DOHH2 (cell line): ENCODE measurements around the gene TC2N.

ENCODE experiments used
- H3F3A ChIP-seq: fragments of 200-600 bp; sonication (generic), shearing (Covaris generic); 2 replicates; pipeline ENCODE4 v1.6.0; 2016; ENCODE audit warnings: antibody characterized with exemption, mild to moderate bottlenecking; ENCODE audit not compliant: control insufficient read depth, insufficient read depth
- H3K27ac ChIP-seq: fragments of 200-600 bp; sonication (generic); 2 replicates; pipeline ENCODE4 v1.5.1; 2014; ENCODE audit warnings: low read depth, mild to moderate bottlenecking, low read length, moderate library complexity
- H3K27me3 ChIP-seq: fragments of 200-600 bp; sonication (generic); 2 replicates; pipeline ENCODE4 v1.6.1; 2014; ENCODE audit warnings: mild to moderate bottlenecking, low read length, mixed read lengths; ENCODE audit not compliant: control insufficient read depth
- H3K36me3 ChIP-seq: fragments of 200-600 bp; sonication (generic); 2 replicates; pipeline ENCODE4 v1.6.1; 2014; ENCODE audit warnings: mild to moderate bottlenecking, low read length, moderate library complexity, mixed read lengths; ENCODE audit not compliant: control insufficient read depth
- H3K4me1 ChIP-seq: fragments of 200-600 bp; sonication (generic); 2 replicates; pipeline ENCODE4 v1.6.1; 2014; ENCODE audit warnings: mild to moderate bottlenecking, low read length, mixed read lengths; ENCODE audit not compliant: control insufficient read depth
- H3K4me2 ChIP-seq: fragments of 200-600 bp; sonication (generic); 2 replicates; pipeline ENCODE4 v1.6.0; 2014; ENCODE audit warnings: mild to moderate bottlenecking, low read length, moderate library complexity
- H3K4me3 ChIP-seq: fragments of 200-600 bp; sonication (generic); 2 replicates; pipeline ENCODE4 v1.5.1; 2014; ENCODE audit warnings: mild to moderate bottlenecking, low read length, mixed read lengths
- H3K79me2 ChIP-seq: fragments of 200-600 bp; sonication (generic); 2 replicates; pipeline ENCODE4 v1.6.1; 2014; ENCODE audit warnings: mild to moderate bottlenecking, low read length, mixed read lengths; ENCODE audit not compliant: control insufficient read depth
- H3K9me2 ChIP-seq: fragments of 200-600 bp; sonication (generic); replicated peaks from 2 replicates; pipeline ENCODE4 v1.6.1; 2014; ENCODE audit warnings: mild to moderate bottlenecking, low read length, mixed read lengths; ENCODE audit not compliant: control insufficient read depth
- H3K9me3 ChIP-seq: fragments of 200-600 bp; sonication (generic); 2 replicates; pipeline ENCODE4 v1.6.1; 2014; ENCODE audit warnings: antibody characterized with exemption, low read length, mixed read lengths; ENCODE audit not compliant: control insufficient read depth, insufficient read depth
- H4K20me1 ChIP-seq: fragments of 200-600 bp; sonication (generic); 2 replicates; pipeline ENCODE4 v1.6.0; 2014; ENCODE audit warnings: low read depth, mild to moderate bottlenecking, antibody characterized with exemption, low read length, moderate library complexity; ENCODE audit not compliant: control insufficient read depth, insufficient read depth
- CTCF ChIP-seq: fragments of 200-600 bp; sonication (generic); IDR thresholded peaks from one replicate; pipeline ENCODE4 v1.5.1; 2014; ENCODE audit warnings: antibody characterized with exemption, mild to moderate bottlenecking, low read depth, low read length; ENCODE audit not compliant: poor library complexity, severe bottlenecking
- EZH2phosphoT487 ChIP-seq: fragments of 200-600 bp; sonication (generic); IDR thresholded peaks from 2 replicates; pipeline ENCODE4 v1.6.1; 2017; ENCODE audit warnings: borderline replicate concordance, mild to moderate bottlenecking, antibody characterized with exemption, low read length, moderate library complexity, mixed read lengths

Gene TC2N

GRCh38 chr14:91885839-91886238, 18.5 kb upstream of the TC2N start:
- Histone ChIP-seq H3K9me3 (no peaks in the 10 kb centered on the region), H3K4me3 (no peak overlapping the region), H3K27me3 (no peaks in the 10 kb centered on the region), H3F3A (no peaks in the 10 kb centered on the region), H3K79me2 (no peaks in the 10 kb centered on the region), H3K27ac (no peak overlapping the region), H3K36me3 (no peaks in the 10 kb centered on the region), H3K4me1 (no peaks in the 10 kb centered on the region), H3K9me2 (no peaks in the 10 kb centered on the region), H4K20me1 (no peaks in the 10 kb centered on the region), H3K4me2 (no peak overlapping the region)
- TF ChIP-seq EZH2phosphoT487 (no peak), CTCF (no peak)

- Histone ChIP-seq H3K36me3 (no peaks in the 10 kb centered on the region), H3K4me3 (no peak overlapping the region), H3K79me2 (no peaks in the 10 kb centered on the region), H3K4me2 (no peak overlapping the region), H3K9me3 (no peaks in the 10 kb centered on the region), H3K27me3 (no peaks in the 10 kb centered on the region), H4K20me1 (no peaks in the 10 kb centered on the region), H3K9me2 (no peaks in the 10 kb centered on the region), H3F3A (no peaks in the 10 kb centered on the region), H3K4me1 (no peaks in the 10 kb centered on the region), H3K27ac (no peak overlapping the region)
- TF ChIP-seq EZH2phosphoT487 (no peak), CTCF (no peak)
These were observed 17.9 kb upstream of the TC2N start for GRCh38 chr14:91885113-91885712.

- Histone ChIP-seq H3K9me3 (no peaks in the 10 kb centered on the region), H3K4me2 (no peak overlapping the region), H3K4me1 (no peaks in the 10 kb centered on the region), H3K27me3 (no peaks in the 10 kb centered on the region), H3K79me2 (no peaks in the 10 kb centered on the region), H3K4me3 (no peak overlapping the region), H3K27ac (no peak overlapping the region), H4K20me1 (no peaks in the 10 kb centered on the region), H3K36me3 (no peaks in the 10 kb centered on the region), H3F3A (no peaks in the 10 kb centered on the region), H3K9me2 (no peaks in the 10 kb centered on the region)
- TF ChIP-seq CTCF (no peak), EZH2phosphoT487 (no peak)
These were observed 17.3 kb upstream of the TC2N start for GRCh38 chr14:91884664-91885063.

- H3K4me3 ChIP-seq = no peak overlapping the region
- TF ChIP-seq EZH2phosphoT487 (no peak), CTCF (no peak)
- H3F3A ChIP-seq = no peaks in the 10 kb centered on the region
- H3K9me3 ChIP-seq = no peaks in the 10 kb centered on the region
- H4K20me1 ChIP-seq = no peaks in the 10 kb centered on the region
- H3K79me2 ChIP-seq = no peaks in the 10 kb centered on the region
- no peaks in the 10 kb centered on the region for H3K27me3 ChIP-seq
- H3K36me3 ChIP-seq = no peaks in the 10 kb centered on the region
- H3K27ac ChIP-seq = no peak overlapping the region
- no peaks in the 10 kb centered on the region for H3K9me2 ChIP-seq
- H3K4me1 ChIP-seq = no peaks in the 10 kb centered on the region
- no peak overlapping the region for H3K4me2 ChIP-seq
These were observed 16.4 kb upstream of the TC2N start for GRCh38 chr14:91883753-91884152.
